ENCODE results near the gene CACNB2.

DNA sequence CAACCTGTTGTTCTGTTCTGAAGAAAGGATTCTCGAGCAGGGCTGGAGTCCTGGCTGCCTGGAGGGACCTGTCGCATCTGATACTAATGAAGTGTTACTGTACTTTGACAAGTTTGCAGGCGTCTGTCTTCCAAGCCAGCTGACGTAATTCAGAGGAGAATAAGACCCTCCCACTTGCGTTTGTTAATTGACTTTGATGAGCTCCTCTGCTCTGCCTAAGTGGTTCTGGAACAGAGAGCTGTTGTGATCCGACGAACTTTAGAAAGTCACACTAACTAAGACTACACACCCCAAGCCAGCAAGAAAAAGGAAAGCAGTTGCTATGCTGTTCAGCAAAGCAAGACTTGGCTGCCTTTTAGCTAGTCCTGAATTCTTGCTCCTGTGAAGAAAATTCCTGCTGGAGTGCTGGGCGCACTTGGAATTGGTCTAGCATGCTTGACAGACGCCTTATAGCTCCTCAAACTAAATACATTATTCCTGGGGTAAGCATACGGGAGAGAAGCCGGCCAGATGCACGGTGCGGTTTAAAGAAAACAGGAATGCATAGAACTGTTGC lies 200.3 kb downstream of the CACNB2 start:
- no peak for TF ChIP-seq EZH2phosphoT487 (IDR thresholded peaks at IDR 0.05; ENCODE audit: low read depth, severe bottlenecking, unreplicated experiment)
- TF ChIP-seq, protein P1, sequence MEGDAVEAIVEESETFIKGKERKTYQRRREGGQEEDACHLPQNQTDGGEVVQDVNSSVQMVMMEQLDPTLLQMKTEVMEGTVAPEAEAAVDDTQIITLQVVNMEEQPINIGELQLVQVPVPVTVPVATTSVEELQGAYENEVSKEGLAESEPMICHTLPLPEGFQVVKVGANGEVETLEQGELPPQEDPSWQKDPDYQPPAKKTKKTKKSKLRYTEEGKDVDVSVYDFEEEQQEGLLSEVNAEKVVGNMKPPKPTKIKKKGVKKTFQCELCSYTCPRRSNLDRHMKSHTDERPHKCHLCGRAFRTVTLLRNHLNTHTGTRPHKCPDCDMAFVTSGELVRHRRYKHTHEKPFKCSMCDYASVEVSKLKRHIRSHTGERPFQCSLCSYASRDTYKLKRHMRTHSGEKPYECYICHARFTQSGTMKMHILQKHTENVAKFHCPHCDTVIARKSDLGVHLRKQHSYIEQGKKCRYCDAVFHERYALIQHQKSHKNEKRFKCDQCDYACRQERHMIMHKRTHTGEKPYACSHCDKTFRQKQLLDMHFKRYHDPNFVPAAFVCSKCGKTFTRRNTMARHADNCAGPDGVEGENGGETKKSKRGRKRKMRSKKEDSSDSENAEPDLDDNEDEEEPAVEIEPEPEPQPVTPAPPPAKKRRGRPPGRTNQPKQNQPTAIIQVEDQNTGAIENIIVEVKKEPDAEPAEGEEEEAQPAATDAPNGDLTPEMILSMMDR (IDR thresholded peaks at IDR 0.05; ENCODE audit: poor library complexity), result no peak

Data from hepatocyte (in vitro differentiated cells).